ENCODE results near the gene CLEC16A.

Gene CLEC16A

DNA sequence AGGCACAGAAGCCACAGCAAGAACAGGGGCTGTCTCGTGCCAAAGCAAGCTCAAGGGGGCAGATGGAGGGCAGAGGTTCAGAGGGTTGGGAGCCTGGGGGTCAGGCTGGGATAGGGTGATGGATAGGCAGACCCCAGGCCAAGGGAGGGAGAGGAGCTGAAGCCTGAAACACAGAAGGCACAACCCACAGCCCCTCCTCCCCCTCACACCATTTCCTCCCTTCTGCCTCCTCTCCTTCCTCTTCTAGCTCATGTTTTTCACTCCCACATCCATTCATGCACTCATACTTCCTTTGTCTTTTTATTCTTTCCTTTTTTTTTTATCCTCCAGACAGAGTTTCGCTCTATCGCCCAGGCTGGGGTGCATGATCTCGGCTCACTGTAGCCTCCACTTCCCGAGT, 250.5 kb downstream of the CLEC16A start:
- TF ChIP-seq, protein P1, sequence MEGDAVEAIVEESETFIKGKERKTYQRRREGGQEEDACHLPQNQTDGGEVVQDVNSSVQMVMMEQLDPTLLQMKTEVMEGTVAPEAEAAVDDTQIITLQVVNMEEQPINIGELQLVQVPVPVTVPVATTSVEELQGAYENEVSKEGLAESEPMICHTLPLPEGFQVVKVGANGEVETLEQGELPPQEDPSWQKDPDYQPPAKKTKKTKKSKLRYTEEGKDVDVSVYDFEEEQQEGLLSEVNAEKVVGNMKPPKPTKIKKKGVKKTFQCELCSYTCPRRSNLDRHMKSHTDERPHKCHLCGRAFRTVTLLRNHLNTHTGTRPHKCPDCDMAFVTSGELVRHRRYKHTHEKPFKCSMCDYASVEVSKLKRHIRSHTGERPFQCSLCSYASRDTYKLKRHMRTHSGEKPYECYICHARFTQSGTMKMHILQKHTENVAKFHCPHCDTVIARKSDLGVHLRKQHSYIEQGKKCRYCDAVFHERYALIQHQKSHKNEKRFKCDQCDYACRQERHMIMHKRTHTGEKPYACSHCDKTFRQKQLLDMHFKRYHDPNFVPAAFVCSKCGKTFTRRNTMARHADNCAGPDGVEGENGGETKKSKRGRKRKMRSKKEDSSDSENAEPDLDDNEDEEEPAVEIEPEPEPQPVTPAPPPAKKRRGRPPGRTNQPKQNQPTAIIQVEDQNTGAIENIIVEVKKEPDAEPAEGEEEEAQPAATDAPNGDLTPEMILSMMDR (IDR thresholded peaks at IDR 0.05; ENCODE audit: low read depth, low read length): no peak
- H3K4me3 ChIP-seq (ENCODE audit: low read depth, low read length): no peak overlapping the region

- H3K4me3 ChIP-seq (ENCODE audit: low read depth, low read length): no peak overlapping the region
- TF ChIP-seq, protein P1 (IDR thresholded peaks at IDR 0.05; ENCODE audit: low read depth, low read length): no peak
Measured at GRCh38 chr16:11196286-11196828, 252.0 kb downstream of the CLEC16A start.

GRCh38 chr16:11198375-11198774, 254.0 kb downstream of the CLEC16A start:
- no peak overlapping the region for H3K4me3 ChIP-seq (ENCODE audit: low read depth, low read length)
- TF ChIP-seq, protein P1 (IDR thresholded peaks at IDR 0.05; ENCODE audit: low read depth, low read length): no peak

DNA sequence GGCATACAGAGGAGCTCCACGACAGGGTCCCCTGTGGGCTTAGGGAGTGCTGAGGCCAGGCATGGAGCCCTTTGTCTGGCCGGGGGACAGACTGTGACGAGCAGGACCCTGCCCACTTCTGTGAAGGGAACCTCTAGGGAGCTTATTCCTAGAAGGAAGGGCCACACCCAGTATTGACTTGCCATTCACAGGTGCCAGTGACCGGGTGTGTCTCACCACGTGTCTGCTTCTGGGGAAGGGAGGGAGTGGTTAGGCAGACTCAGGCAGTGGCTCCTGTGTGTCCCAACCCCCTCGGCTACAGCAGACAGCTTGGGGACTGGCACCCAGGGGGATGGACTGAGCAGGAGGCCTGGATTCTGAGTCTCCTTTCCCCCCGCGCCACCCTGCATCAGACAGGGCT, 254.5 kb downstream of the CLEC16A start:
- no peak overlapping the region for H3K4me3 ChIP-seq (ENCODE audit: low read depth, low read length)
- TF ChIP-seq, protein P1 (IDR thresholded peaks at IDR 0.05; ENCODE audit: low read depth, low read length): no peak

DNA sequence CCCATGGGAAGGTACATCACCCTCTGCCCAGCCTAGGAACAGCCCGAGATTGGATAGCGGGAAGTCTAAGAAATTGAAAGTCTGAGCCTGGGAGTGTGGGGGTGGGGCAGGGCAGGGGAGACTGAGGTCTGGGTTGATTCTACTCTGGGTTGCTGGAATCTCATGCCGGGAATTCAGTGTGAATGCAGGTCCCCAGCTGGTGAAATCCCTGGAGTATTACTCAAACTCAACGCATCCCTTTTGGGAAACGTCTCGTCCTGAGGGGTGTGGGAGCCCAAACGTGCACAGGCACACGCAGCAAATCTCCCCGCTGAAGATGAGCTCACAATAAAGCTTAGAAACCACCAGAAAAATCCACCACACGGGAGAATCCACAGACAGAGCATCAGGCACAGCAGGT, 256.2 kb downstream of the CLEC16A start:
- TF ChIP-seq, protein P1 (IDR thresholded peaks at IDR 0.05; ENCODE audit: low read depth, low read length): no peak
- no peak overlapping the region for H3K4me3 ChIP-seq (ENCODE audit: low read depth, low read length)

DNA sequence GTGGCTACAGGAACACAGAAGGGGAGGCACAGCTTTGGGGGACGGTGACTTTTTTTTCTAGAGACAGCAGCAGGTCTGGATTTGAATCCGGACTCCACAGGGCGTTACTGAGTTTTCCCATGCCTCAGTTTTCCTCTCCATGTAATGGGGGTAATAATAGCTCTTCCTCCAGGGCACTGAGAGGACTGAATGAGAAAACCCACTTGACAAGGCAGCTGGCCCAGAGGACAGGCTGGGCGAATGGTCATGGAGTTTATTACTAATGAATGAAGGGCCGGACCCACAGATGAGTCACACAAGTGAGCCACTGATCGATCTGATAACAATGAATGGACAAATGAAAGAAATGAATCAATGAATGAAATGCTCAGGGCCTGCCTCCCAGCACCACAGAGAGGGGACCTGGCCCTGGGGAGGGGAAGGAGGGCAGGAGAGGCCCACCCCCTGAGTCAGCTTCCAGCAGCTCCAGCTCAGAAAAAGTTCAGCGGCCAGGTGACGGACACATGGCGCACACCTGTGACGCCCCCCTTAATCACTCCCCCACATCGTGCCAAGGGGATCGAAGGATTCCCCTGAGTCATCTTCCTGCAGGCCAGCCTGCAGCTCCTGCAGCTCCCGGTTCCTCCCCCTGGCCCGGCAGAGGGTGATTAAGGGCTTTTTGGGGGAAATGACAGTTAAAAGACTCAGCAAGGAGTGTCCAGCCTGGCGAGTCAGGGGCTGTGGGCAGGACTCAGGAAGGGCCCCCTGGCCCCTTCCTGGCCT, 257.3 kb downstream of the CLEC16A start:
- peak overlapping the region; percentile 11; the same call in 1 of the 2 replicates for H3K4me3 ChIP-seq (ENCODE audit: low read depth, low read length)
- TF ChIP-seq, protein P1 (IDR thresholded peaks at IDR 0.05; ENCODE audit: low read depth, low read length): no peak

All from WI38 (cell line).